ENCODE data around the gene WFDC10B. TPM values are rescaled to one million over a fixed set of nuclear protein-coding genes. Genes with fewer than 3 reads are reported as not detected.

WFDC10B gene
- total and polyA plus RNA-seq, 2 donors (not counting 3 experiments of a cell fraction or from before 2014, with no cell fraction given): not detected

- H3K9ac ChIP-seq (replicated peaks; ENCODE audit: extremely low read depth, insufficient read depth, low read length): no peak overlapping the region
- ChIA-PET POLR2A (no interaction called here), CTCF (no interaction called here)
- DNase-seq (ENCODE audit: low read depth, low spot score): no peak
- H3K79me2 ChIP-seq (ENCODE audit: control insufficient read depth, insufficient read depth, low read length): no peaks in the 10 kb centered on the region
- no TSS peak for BruUV-seq (replicated peaks)
- H3K4me3 ChIP-seq (replicated peaks in 1 of 3; ENCODE audit: insufficient read depth in 1 of 3, low read depth in 1 of 3, low read length in 3 of 3): no peak overlapping the region
- H3K36me3 ChIP-seq (ENCODE audit: control insufficient read depth in 2 of 2, extremely low read depth in 1 of 2, insufficient read depth in 2 of 2, low read length in 2 of 2): no peaks in the 10 kb centered on the region
- no peak for FAIRE-seq
- no peaks in the 10 kb centered on the region for H4K20me1 ChIP-seq (replicated peaks; ENCODE audit: control insufficient read depth, extremely low read depth, insufficient read depth, low read length)
- no peak overlapping the region for H3K27ac ChIP-seq (ENCODE audit: insufficient read depth, low read depth, low read length)
- no peak overlapping the region for H3K4me2 ChIP-seq (ENCODE audit: insufficient read depth, low read length)
- TF ChIP-seq FOS (IDR thresholded peaks at IDR 0.05; ENCODE audit: borderline replicate concordance, insufficient read depth, low read length) (no peak), POLR2A (IDR thresholded peaks at IDR 0.05; ENCODE audit: low read depth, low read length) (no peak), JUN (IDR thresholded peaks at IDR 0.05; ENCODE audit: borderline replicate concordance, insufficient read depth, insufficient read length, low read depth) (no peak), MYC (IDR thresholded peaks at IDR 0.05; ENCODE audit: low read depth, low read length) (no peak), MAX (IDR thresholded peaks at IDR 0.05; ENCODE audit: insufficient read depth, insufficient read length) (no peak), GATA2 (IDR thresholded peaks at IDR 0.05; ENCODE audit: insufficient read depth, insufficient read length, low read depth, low read length) (no peak), EZH2 (IDR thresholded peaks at IDR 0.05; ENCODE audit: borderline replicate concordance, low read depth, low read length, severe bottlenecking) (no peak), POLR2AphosphoS5 (IDR thresholded peaks at IDR 0.05; ENCODE audit: insufficient read depth, low read depth, low read length) (no peak), CTCF (IDR thresholded peaks at IDR 0.05; ENCODE audit: extremely low read depth in 1 of 2, insufficient read depth in 1 of 2, low read depth in 1 of 2, low read length in 2 of 2) (no peak)
- H3K4me1 ChIP-seq (ENCODE audit: control insufficient read depth, extremely low read depth, insufficient read depth, low read length): no peaks in the 10 kb centered on the region
- no peak overlapping the region for H2AFZ ChIP-seq (ENCODE audit: low read depth, low read length)
- dilution Hi-C loops (cut with MboI; ENCODE audit: extremely low pct_ligation_motif_present, low sequenced_read_pairs) (no loop called here), intact Hi-C loops (cut with micrococcal nuclease) (no loop called here)
- H3K27me3 ChIP-seq (ENCODE audit: control insufficient read depth in 2 of 2, insufficient read depth in 2 of 2, low read length in 2 of 2): no peaks in the 10 kb centered on the region
- no peaks in the 10 kb centered on the region for H3K9me3 ChIP-seq (replicated peaks; ENCODE audit: control insufficient read depth, insufficient read depth, low read length)
- H3K9me1 ChIP-seq (replicated peaks; ENCODE audit: control insufficient read depth, extremely low read depth, insufficient read depth, low read length): no peaks in the 10 kb centered on the region
These were observed 3.7 kb downstream of the WFDC10B start for GRCh38 chr20:45701104-45701503.

All from endothelial cell of umbilical vein (primary cell).